Upper lobe of left lung (tissue), 6 donors: ENCODE results near the gene NFASC. TPM values are rescaled to one million over a fixed set of nuclear protein-coding genes. Genes with fewer than 3 reads are reported as not detected.

Experiments
- ATAC-seq, 2 donors: fragments of 200-7000 bp; cut with Tn5 transposase; one replicate each; pipeline ENCODE4 v1.9.1; 2022; ENCODE audit warnings: mild to moderate bottlenecking in 2 of 2, moderate library complexity in 2 of 2; ENCODE audit not compliant: low FRiP score in 2 of 2
- DNase-seq, 2 donors: peaks; one replicate each; pipeline ENCODE4 v3.0.0-alpha.2; 2019 to 2020
- H3K27ac ChIP-seq, 4 donors: fragments of 200-600 bp; sonication (generic); one replicate each; pipeline ENCODE4 v1.5.1; 2016 to 2019
- H3K27me3 ChIP-seq, 4 donors: fragments of 200-600 bp; sonication (generic); one replicate each; pipeline ENCODE4 v1.5.1; 2017 to 2019
- H3K36me3 ChIP-seq, 4 donors: fragments of 200-600 bp; sonication (generic); one replicate each; pipeline ENCODE4 v1.5.1; 2016 to 2019
- H3K4me1 ChIP-seq, 4 donors: fragments of 200-600 bp; sonication (generic); one replicate each; pipeline ENCODE4 v1.5.1; 2018 to 2019
- H3K4me3 ChIP-seq, 4 donors: fragments of 200-600 bp; sonication (generic); one replicate each; pipeline ENCODE4 v1.5.1; 2017 to 2019; ENCODE audit warnings: mild to moderate bottlenecking in 2 of 4, moderate library complexity in 1 of 4
- H3K9me3 ChIP-seq, 4 donors: fragments of 200-600 bp; sonication (generic); one replicate each; pipeline ENCODE4 v1.5.1; 2018 to 2019
- EP300 ChIP-seq, 4 donors: sonication (generic); formaldehyde crosslinking; IDR thresholded peaks; one replicate each; pipeline ENCODE4 v1.5.1; 2017; ENCODE audit warnings: antibody characterized with exemption in 4 of 4, control low read depth in 2 of 4
- POLR2A ChIP-seq, 4 donors: fragments of 450-650 bp; IDR thresholded peaks; one replicate each; pipeline ENCODE4 v1.5.1; 2016 to 2017; ENCODE audit warnings: antibody characterized with exemption in 4 of 4, mild to moderate bottlenecking in 2 of 4
- POLR2AphosphoS5 ChIP-seq, 2 donors: sonication (generic); formaldehyde crosslinking; IDR thresholded peaks; one replicate each; pipeline ENCODE4 v1.5.1; 2017; ENCODE audit warnings: antibody characterized with exemption in 2 of 2
- WGBS, 2 donors: methylation state at CpG; one replicate each; pipeline ENCODE4 v1.1.5; 2017 to 2018; 5-methylcytosine and 5-hydroxymethylcytosine counted together
- total RNA-seq, 6 donors: library from RNA; depleted of rRNA in 4 of 6; stranded (reverse); fragments of >200 nt in 4 of 6; gene quantifications; one replicate each; pipeline versions ENCODE4 v1.1.0 to v1.2.1, GENCODE V29; 2016 to 2021
- TF ChIP-seq, protein P1 (sequence below), 6 experiments: fragments of 450-650 bp in 4 of 6; fragments of 200-600 bp in 2 of 6; sonication (generic) in 2 of 6; IDR thresholded peaks; one replicate each; pipeline ENCODE4 v1.5.1; 2016 to 2019; ENCODE audit warnings: antibody characterized with exemption in 6 of 6
- donor health status: DM: no; HTN: no; CAD: no; lungs with moderate emphysema.
- donor health status: DM: no; HTN: yes; CAD: no; lungs with severe emphysema.

Gene NFASC
- total RNA-seq, 6 donors from 2014 or later: 5.5 to 16.8 (median 6.9) TPM

DNA sequence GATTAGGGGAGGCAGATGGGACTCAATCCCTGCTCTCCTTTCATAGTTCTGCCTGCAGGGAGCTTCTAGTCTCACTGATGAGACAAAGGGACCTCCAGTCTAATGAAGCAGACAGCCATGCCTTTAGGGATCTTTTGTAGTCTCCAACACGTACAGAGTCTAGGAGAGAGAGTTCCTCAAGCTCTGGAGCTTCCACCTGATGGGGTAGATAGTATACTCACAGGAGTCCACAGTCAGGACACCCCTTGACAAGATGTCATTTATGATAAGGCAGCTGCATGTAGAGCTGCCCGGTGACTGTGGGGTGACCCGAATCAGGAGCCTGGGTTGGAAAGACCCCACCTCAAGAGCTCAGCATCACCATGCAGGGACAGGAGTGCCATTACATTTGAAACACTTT is 117.0 kb downstream of the NFASC start:
- Histone ChIP-seq H3K4me3 (no peak overlapping the region), H3K9me3 (no peaks in the 10 kb centered on the region), H3K27ac (no peak overlapping the region), H3K27me3 (no peaks in the 10 kb centered on the region), H3K36me3 (no peaks in the 10 kb centered on the region), H3K4me1 (no peaks in the 10 kb centered on the region)
- WGBS, 2 donors: 77 to 94% methylated on average over 2 to 3 of the region's 3 CpGs
- DNase-seq (no peak), ATAC-seq (no peak)
- TF ChIP-seq EP300 (IDR thresholded peaks at IDR 0.05) (no peak), POLR2AphosphoS5 (IDR thresholded peaks at IDR 0.05) (no peak), POLR2A (IDR thresholded peaks at IDR 0.05) (no peak)
- TF ChIP-seq, protein P1, sequence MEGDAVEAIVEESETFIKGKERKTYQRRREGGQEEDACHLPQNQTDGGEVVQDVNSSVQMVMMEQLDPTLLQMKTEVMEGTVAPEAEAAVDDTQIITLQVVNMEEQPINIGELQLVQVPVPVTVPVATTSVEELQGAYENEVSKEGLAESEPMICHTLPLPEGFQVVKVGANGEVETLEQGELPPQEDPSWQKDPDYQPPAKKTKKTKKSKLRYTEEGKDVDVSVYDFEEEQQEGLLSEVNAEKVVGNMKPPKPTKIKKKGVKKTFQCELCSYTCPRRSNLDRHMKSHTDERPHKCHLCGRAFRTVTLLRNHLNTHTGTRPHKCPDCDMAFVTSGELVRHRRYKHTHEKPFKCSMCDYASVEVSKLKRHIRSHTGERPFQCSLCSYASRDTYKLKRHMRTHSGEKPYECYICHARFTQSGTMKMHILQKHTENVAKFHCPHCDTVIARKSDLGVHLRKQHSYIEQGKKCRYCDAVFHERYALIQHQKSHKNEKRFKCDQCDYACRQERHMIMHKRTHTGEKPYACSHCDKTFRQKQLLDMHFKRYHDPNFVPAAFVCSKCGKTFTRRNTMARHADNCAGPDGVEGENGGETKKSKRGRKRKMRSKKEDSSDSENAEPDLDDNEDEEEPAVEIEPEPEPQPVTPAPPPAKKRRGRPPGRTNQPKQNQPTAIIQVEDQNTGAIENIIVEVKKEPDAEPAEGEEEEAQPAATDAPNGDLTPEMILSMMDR (IDR thresholded peaks at IDR 0.05): no peak

DNA sequence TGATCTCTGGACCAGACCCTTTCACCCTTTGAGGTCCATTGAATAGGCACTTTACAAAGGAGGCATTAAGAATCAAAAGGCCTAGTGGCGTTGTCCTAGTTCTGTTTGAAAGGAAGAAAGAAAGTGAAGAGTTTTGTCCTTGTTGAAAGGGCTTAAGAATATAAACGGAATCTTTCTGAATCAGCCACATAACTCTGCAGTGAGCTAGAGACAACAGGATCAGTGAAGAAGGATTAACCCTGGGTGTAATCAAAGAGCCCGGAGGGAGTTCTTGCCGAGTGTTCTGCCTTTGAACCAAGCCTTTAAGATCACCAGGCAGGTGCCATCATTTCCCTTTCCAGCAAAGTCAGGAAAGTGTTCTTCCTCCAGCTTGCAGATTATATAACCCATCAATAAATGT is 117.5 kb downstream of the NFASC start:
- ATAC-seq (no peak), DNase-seq (no peak)
- H3K27ac ChIP-seq: no peak overlapping the region
- H3K36me3 ChIP-seq: no peaks in the 10 kb centered on the region
- H3K4me3 ChIP-seq: no peak overlapping the region
- WGBS, 2 donors: 73 to 77% methylated on average over 4 of the region's 4 CpGs
- H3K4me1 ChIP-seq: no peaks in the 10 kb centered on the region
- TF ChIP-seq EP300 (IDR thresholded peaks at IDR 0.05) (no peak), POLR2AphosphoS5 (IDR thresholded peaks at IDR 0.05) (no peak), POLR2A (IDR thresholded peaks at IDR 0.05) (no peak)
- TF ChIP-seq, protein P1 (IDR thresholded peaks at IDR 0.05): no peak
- H3K27me3 ChIP-seq: no peaks in the 10 kb centered on the region
- no peaks in the 10 kb centered on the region for H3K9me3 ChIP-seq

DNA sequence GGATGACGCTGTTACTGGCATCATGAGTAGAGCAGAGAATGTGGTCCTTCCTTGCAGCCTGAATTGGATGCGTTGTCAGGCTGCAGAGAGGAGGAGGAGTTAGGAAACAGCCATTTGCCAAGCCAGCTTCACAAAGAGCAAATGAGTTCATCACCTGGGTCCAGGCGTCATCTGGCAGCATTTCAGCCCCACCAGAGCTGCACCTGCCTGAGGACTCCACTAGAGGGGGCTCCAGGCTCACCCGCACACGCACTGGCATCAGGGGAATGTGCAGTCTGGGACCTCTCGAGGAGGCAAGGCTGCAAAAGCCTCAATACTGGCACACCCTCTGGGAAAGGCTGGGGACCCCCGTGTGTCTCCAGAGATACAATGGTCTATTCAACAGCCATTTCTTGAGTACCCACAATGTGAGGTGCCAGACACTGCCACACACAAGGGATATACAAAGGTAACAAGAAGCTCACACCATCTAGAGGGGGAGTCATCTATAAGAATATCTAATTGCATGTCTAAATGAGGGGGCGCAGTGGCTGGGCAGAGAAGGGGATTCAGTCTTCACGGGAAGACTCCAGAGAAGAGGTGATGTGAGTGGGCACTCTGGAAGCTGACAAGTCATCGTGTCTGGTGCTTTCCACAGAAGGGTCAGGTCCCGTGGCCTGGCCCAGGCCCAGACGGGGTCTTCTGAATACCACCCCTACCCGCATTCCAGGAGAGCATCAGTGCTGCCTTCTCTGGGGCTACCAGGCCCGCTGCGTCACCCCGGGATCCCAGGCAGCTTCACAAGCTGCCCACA is 118.8 kb downstream of the NFASC start:
- Histone ChIP-seq H3K27ac (no peak overlapping the region), H3K9me3 (no peaks in the 10 kb centered on the region), H3K4me1 (no peaks in the 10 kb centered on the region), H3K36me3 (no peaks in the 10 kb centered on the region), H3K27me3 (no peaks in the 10 kb centered on the region), H3K4me3 (no peak overlapping the region)
- peak; percentile 77 to 83 for ATAC-seq
- 31 to 52% methylated on average over 8 to 16 of the region's 16 CpGs for WGBS, 2 donors
- DNase-seq: peak in 1 of 2 donors; percentile 69
- no peak for TF ChIP-seq POLR2AphosphoS5 (IDR thresholded peaks at IDR 0.05)
- TF ChIP-seq, protein P1 (IDR thresholded peaks at IDR 0.05): peak; percentile 74 to 87 (median 80)

DNA sequence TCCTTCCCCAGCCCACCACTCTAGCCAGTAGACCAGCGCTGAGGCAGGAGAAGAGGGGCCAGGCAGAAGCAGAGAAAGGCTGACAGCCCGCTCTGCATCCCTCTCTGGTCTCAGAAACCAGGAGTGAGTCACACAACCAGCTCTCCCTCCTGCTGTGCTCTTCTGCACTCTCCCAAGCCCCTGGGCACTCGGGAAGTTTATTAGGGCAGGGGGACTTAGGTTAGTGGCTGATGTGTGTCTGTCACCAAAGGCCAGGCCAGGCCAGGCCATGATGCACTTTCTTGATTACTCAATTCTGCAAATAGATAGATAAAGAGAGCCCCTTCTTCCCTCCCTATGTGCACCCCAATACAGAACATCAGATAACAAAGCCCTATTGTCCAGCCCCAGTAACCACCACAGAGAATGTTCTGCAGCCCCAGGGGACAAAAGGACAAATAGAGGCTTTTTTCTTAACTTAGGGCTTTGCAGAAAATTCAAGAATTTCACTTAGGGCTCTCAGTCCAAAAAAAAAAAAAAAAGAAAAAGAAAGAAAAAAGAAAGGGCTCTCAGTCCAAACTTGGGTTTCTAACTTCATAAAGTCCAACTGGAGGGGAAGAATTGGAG is 119.5 kb downstream of the NFASC start:
- H3K4me3 ChIP-seq: no peak overlapping the region
- H3K27ac ChIP-seq: no peak overlapping the region
- TF ChIP-seq EP300 (IDR thresholded peaks at IDR 0.05) (no peak), POLR2AphosphoS5 (IDR thresholded peaks at IDR 0.05) (no peak), POLR2A (IDR thresholded peaks at IDR 0.05) (no peak)
- TF ChIP-seq, protein P1 (IDR thresholded peaks at IDR 0.05): no peak
- H3K4me1 ChIP-seq: no peaks in the 10 kb centered on the region
- H3K36me3 ChIP-seq: no peaks in the 10 kb centered on the region
- ATAC-seq: no peak
- H3K27me3 ChIP-seq: no peaks in the 10 kb centered on the region
- H3K9me3 ChIP-seq: no peaks in the 10 kb centered on the region
- DNase-seq: no peak
- 85 to 96% methylated on average over 2 to 3 of the region's 3 CpGs for WGBS, 2 donors
